DND-41 (cell line): ENCODE results near the gene DCUN1D1.

Source experiments
- ATAC-seq: fragments of 200-7000 bp; cut with Tn5 transposase; 3 replicates; pipeline ENCODE4 v1.9.1; 2021; ENCODE audit warnings: low read depth; ENCODE audit not compliant: insufficient read depth
- DNase-seq: peaks from one replicate; pipeline ENCODE4 v3.0.0-alpha.2; 2020
- H2AFZ ChIP-seq: 2 replicates; pipeline ENCODE4 v1.6.0; 2012; ENCODE audit warnings: low read depth, low read length
- H3K27ac ChIP-seq: 2 replicates; pipeline ENCODE4 v1.5.1; 2012; ENCODE audit warnings: low read length, inconsistent platforms
- H3K27me3 ChIP-seq: fragments of 200-600 bp; sonication (generic); 2 replicates; pipeline ENCODE4 v1.6.0; 2012; ENCODE audit warnings: low read length, mild to moderate bottlenecking, inconsistent platforms; ENCODE audit not compliant: insufficient read depth, poor library complexity
- H3K36me3 ChIP-seq: 2 replicates; pipeline ENCODE4 v1.5.1; 2012; ENCODE audit warnings: low read length, inconsistent platforms; ENCODE audit not compliant: insufficient read depth
- H3K4me1 ChIP-seq: 2 replicates; pipeline ENCODE4 v1.5.1; 2012; ENCODE audit warnings: mild to moderate bottlenecking, low read length; ENCODE audit not compliant: insufficient read depth
- H3K4me2 ChIP-seq: 2 replicates; pipeline ENCODE4 v1.6.0; 2012; ENCODE audit warnings: mild to moderate bottlenecking, moderate library complexity, low read length, inconsistent platforms; ENCODE audit not compliant: insufficient read depth
- H3K4me3 ChIP-seq, 2 experiments: fragments of 200-600 bp in 1 of 2; shearing (Covaris generic) in 1 of 2; 2 replicates each; pipeline ENCODE4 v1.5.1; 2012 to 2016; ENCODE audit warnings: inconsistent platforms in 2 of 2, low read length in 2 of 2, mild to moderate bottlenecking in 2 of 2, low read depth in 1 of 2, moderate library complexity in 1 of 2
- H3K79me2 ChIP-seq: 2 replicates; pipeline ENCODE4 v1.6.0; 2012; ENCODE audit warnings: low read length, inconsistent platforms; ENCODE audit not compliant: insufficient read depth
- H3K9ac ChIP-seq: 2 replicates; pipeline ENCODE4 v1.6.0; 2012; ENCODE audit warnings: low read depth, mild to moderate bottlenecking, inconsistent platforms, low read length, moderate library complexity
- H3K9me3 ChIP-seq: 2 replicates; pipeline ENCODE4 v1.5.1; 2012; ENCODE audit warnings: low read length, moderate library complexity, mild to moderate bottlenecking, inconsistent platforms; ENCODE audit not compliant: insufficient read depth, severe bottlenecking
- H4K20me1 ChIP-seq: 2 replicates; pipeline ENCODE4 v1.6.0; 2012; ENCODE audit warnings: low read length; ENCODE audit not compliant: insufficient read depth
- EZH2 ChIP-seq: IDR thresholded peaks from 3 replicates; pipeline ENCODE4 v1.6.1; 2012; ENCODE audit warnings: borderline replicate concordance, low read depth, mild to moderate bottlenecking, moderate library complexity, low read length, inconsistent platforms; ENCODE audit not compliant: severe bottlenecking
- TF ChIP-seq, protein P1 (sequence below): IDR thresholded peaks from 2 replicates; pipeline ENCODE4 v1.5.1; 2012; ENCODE audit warnings: borderline replicate concordance, low read length, moderate library complexity, mild to moderate bottlenecking; ENCODE audit not compliant: poor library complexity, severe bottlenecking; ENCODE audit errors: extremely low read depth

DCUN1D1 gene

DNA sequence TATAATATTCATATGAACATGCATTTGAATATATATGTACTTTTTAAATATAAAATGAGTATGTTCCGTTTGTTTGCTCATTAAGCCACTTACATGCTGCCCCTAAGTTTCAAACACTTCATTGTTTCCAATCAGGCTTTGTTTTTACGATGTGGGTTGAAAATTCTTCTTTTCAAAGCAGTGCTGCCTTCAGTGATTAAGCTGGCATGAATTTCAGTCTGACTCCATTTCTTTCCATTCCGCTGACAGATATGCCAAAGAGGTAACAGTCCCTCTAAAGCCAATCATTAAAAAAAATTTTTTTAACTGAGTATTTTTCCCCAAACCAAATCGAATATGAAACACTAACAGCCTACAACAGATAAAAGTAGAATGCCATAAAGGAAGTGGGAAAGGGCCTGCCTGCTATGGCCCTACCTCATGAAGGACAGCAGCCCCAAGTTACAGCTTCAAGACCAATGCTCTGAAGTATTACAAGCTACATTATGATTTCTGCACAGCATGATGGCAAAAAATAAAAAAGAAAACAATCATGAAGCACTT lies 40.0 kb downstream of the DCUN1D1 start:
- no peaks in the 10 kb centered on the region for H3K9me3 ChIP-seq
- H3K4me3 ChIP-seq, result no peak overlapping the region
- no peak for DNase-seq

DNA sequence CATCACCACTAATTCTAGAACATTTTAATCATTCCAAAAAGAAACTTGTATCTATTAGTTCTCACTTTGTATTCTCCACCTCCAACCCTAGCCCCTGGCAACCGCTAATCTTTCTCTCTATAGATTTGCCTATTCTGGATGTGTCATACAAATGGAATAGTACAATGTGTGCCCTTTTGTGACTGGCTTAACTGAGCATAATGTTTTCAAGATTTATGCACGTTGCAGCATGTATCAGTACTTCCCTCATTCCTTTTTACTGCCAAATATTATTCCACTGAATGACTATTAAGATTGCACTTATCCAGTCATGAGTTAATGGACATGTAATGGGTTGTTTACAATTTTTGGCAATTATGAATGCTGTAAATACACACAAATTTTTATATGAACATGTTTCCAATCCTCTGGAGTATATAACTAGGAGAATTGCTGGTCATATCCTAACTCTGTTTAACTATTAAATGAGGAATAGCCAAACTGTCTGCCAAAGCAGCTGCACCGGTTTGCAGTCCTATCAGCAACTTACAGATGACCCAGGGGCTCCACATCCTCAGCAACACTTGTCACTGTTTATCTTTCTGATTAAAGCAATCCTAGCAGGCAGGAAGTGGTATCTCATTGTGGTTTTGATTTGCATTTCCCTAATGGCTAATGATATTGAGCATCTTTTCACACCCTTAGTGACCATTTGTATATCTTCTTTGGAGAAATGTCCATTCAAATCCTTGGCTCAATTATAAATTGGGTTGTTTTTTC lies 42.9 kb downstream of the DCUN1D1 start:
- H3K79me2 ChIP-seq, result no peaks in the 10 kb centered on the region
- no peak overlapping the region for H2AFZ ChIP-seq
- peaks cover 22% of the 10 kb centered on the region for H3K4me1 ChIP-seq
- H3K36me3 ChIP-seq, result peaks cover 12% of the 10 kb centered on the region
- TF ChIP-seq EZH2, result no peak
- TF ChIP-seq, protein P1, sequence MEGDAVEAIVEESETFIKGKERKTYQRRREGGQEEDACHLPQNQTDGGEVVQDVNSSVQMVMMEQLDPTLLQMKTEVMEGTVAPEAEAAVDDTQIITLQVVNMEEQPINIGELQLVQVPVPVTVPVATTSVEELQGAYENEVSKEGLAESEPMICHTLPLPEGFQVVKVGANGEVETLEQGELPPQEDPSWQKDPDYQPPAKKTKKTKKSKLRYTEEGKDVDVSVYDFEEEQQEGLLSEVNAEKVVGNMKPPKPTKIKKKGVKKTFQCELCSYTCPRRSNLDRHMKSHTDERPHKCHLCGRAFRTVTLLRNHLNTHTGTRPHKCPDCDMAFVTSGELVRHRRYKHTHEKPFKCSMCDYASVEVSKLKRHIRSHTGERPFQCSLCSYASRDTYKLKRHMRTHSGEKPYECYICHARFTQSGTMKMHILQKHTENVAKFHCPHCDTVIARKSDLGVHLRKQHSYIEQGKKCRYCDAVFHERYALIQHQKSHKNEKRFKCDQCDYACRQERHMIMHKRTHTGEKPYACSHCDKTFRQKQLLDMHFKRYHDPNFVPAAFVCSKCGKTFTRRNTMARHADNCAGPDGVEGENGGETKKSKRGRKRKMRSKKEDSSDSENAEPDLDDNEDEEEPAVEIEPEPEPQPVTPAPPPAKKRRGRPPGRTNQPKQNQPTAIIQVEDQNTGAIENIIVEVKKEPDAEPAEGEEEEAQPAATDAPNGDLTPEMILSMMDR, result no peak
- H3K27me3 ChIP-seq, result no peaks in the 10 kb centered on the region
- DNase-seq (peak; percentile 45), ATAC-seq (peak; percentile 89)
- no peak overlapping the region for H3K4me2 ChIP-seq
- no peak overlapping the region for H3K4me3 ChIP-seq
- peaks cover 2% of the 10 kb centered on the region for H3K9me3 ChIP-seq
- H3K27ac ChIP-seq, result peak overlapping the region; percentile 49; the same call in 1 of the 2 replicates
- no peaks in the 10 kb centered on the region for H4K20me1 ChIP-seq
- H3K9ac ChIP-seq, result no peak overlapping the region

More for the DNA sequence above, 40.0 kb downstream of the DCUN1D1 start:
- TF ChIP-seq, protein P1, result no peak
- TF ChIP-seq EZH2, result no peak
- no peak overlapping the region for H3K9ac ChIP-seq
- no peak overlapping the region for H3K4me2 ChIP-seq
- H4K20me1 ChIP-seq, result no peaks in the 10 kb centered on the region
- H3K27me3 ChIP-seq, result no peaks in the 10 kb centered on the region
- H3K79me2 ChIP-seq, result no peaks in the 10 kb centered on the region
- ATAC-seq, result no peak
- H3K4me1 ChIP-seq, result peaks cover 22% of the 10 kb centered on the region
- H3K27ac ChIP-seq, result no peak overlapping the region
- H3K36me3 ChIP-seq, result peaks cover 17% of the 10 kb centered on the region
- H2AFZ ChIP-seq, result no peak overlapping the region

DNA sequence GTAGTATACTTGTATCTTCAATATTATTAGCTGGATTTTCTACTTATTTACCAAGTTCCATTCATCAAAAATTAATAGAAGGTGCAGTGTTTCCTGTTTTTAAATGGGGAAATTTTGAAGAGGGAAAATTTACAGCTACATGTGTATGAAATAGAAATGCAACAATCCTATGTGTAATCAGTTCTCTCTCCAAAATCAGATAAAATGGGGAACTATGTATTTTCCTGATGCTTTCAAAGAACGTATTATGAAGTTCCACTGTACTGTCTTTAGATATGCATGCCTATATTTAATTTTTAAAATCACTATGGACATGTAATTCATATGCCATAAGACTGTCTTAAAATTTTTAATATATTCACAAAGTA lies 43.4 kb downstream of the DCUN1D1 start:
- Histone ChIP-seq H3K27me3 (no peaks in the 10 kb centered on the region), H3K9ac (no peak overlapping the region), H3K27ac (0 out of 2 replicates have a peak overlapping the region, but pooled peaks have one; percentile 25), H2AFZ (no peak overlapping the region), H3K36me3 (peaks cover 16% of the 10 kb centered on the region), H3K4me2 (no peak overlapping the region), H3K79me2 (no peaks in the 10 kb centered on the region), H3K4me3 (no peak overlapping the region), H4K20me1 (no peaks in the 10 kb centered on the region), H3K9me3 (peaks cover 4% of the 10 kb centered on the region), H3K4me1 (peaks cover 22% of the 10 kb centered on the region)
- ATAC-seq (no peak), DNase-seq (no peak)
- TF ChIP-seq, protein P1, result no peak
- TF ChIP-seq EZH2, result no peak
